ENCODE measurements around the gene C2orf76.

The C2orf76 gene

GRCh38 chr2:119337749-119338148 lies 28.9 kb downstream of the C2orf76 start:
- no peak for DNase-seq

DNA sequence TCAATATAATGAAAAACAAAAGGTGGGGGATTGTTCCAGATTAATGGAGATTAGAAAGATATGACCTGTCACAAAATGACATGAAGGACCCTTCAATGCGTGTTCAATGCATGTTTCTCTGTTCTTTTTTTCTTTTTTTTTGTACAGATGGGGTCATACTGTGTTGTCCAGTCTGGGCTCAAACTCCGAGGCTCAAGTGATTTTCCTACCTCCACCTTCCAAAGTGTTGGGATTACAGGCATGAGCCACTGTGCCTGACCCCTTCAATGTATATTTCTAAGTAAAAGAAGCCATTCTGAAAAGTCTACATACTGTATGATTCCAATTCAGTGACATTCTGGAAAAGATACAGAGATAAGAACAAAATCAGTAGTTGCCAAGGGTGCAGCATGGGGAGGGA lies 32.8 kb downstream of the C2orf76 start:
- DNase-seq = no peak

GRCh38 chr2:119333360-119333759 lies 33.3 kb downstream of the C2orf76 start:
- DNase-seq = no peak

DNA sequence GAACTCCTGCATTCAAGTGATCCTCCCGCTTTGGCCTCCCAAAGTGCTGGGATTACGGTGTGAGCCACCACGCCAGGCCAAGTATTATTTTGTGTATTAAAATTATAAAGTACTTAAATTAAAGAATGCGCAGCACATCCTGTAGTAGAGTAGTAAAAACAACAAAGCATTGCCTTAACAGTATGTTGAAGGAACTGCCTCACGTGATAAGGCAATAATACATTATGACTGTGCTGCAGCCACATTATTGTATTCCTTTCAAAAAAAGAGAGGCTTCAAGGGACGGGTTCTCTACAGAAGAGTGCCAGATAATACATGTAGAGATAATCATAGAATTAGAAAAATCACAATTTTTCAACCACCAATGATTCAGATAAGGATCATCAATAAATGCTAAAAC lies 33.7 kb downstream of the C2orf76 start:
- DNase-seq = no peak

- no peak for DNase-seq
Observed at GRCh38 chr2:119327431-119327830, 39.2 kb downstream of the C2orf76 start.

- DNase-seq = no peak
Observed at GRCh38 chr2:119326938-119327337, 39.7 kb downstream of the C2orf76 start.

GRCh38 chr2:119324685-119325270 lies 41.9 kb downstream of the C2orf76 start:
- no peak for DNase-seq

- DNase-seq = no peak
Observed at GRCh38 chr2:119323459-119323858, 43.2 kb downstream of the C2orf76 start.

DNA sequence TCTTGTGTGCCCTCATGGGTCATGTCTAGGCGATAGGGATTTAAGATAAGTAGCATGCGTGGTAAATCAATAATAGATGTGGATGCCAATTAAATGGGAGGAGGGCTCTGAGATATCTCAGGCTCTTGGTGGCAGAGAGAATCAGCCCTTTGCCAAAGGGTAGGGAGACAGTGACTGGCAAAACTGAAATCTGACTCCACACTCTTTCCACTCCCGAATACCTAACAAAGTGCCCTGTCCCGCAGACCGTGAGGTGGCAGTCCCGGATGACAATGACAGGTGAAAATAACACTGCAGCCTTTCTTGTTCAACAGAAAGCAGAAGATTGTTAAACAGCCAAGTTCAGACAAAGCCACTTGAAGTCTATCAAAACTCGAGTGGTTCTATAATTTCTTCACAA lies 47.0 kb downstream of the C2orf76 start:
- DNase-seq = no peak

- no peak for DNase-seq
Observed at GRCh38 chr2:119317554-119317953, 49.1 kb downstream of the C2orf76 start.

DNA sequence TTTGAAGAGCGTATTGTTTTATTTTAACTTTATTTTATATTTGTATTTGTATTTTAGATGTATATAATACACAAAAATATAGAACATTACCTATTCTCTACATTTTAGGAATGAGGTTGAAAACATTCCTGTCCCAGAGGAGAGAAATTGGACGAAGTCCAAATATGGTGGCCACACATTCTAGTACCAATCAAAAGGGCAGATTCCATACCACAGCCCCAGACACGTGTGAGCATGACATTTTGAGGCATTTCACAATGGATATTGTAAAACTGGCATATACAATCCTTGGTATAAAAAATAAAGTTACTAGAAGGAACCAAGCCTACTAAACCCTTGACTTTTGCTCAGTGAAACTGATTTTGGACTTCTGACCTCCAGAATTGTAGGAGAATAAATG lies 50.6 kb downstream of the C2orf76 start:
- DNase-seq = no peak

- DNase-seq = no peak
Observed at GRCh38 chr2:119315241-119315925, 51.3 kb downstream of the C2orf76 start.

DNA sequence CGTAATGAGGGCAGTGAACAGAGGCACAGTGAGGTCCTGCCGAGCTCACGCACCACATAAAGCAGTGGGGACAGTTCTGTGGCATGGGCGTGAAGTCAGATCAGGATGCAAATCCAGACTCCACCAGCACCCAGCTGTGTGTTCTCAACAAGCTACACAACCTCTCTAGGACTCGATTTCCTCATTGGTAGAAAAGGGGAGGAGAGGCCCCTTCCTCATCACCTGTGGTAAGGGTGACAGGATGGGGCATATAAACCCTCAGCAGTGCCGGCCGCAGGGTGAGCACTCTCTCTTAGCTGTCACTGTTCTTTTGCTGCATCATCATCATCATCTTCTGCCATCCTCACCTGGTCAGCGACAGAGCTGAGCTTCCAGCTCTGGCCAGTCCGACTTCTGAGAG lies 54.8 kb downstream of the C2orf76 start:
- DNase-seq = no peak

- DNase-seq = no peak
Observed at GRCh38 chr2:119311371-119311770, 55.3 kb downstream of the C2orf76 start.

DNA sequence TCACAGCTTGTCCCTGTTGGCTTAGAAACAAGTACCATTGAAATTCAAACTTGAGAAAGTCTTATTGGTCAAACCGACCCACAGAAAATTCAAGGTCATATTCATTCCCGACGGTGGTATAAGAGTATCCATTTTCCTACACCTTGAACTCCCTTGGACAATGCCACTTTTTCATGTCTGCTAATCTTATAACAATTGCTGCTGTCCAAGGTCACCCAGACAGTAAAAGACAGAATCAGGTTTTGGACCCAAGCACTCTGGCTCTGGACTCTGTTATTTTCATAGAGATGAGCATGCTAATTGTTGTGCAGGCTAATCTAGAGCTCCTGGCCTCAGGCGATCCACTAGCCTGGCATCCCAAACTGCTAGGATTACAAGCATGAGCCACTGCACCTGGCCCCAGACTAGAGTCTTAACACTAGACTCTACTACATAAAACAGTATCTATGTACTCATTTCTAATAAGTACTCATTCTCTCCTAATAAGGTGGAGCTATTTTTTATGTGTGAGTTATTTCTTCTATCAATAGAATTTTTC lies 57.8 kb downstream of the C2orf76 start:
- DNase-seq = no peak

GRCh38 chr2:119307419-119308140 lies 59.1 kb downstream of the C2orf76 start:
- DNase-seq = no peak

DNA sequence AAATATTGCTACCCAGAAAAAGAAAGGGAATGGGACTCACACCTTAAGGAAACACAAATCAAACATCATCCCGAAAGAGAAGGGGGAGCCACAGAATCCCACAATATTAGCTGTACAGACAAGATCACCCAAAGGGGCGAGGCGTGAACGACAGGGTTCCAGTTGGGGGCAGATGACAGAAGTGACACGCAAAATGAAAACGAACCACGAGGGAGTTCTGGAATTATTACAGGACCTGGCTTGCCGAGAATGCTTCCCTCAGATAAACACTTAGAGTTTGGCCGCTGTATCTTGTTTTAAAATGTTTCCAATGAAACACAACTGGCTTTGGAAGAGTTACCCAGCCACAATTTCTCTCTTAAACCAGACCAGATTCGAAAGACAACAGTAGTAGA lies 60.4 kb downstream of the C2orf76 start:
- DNase-seq = no peak

GRCh38 chr2:119305497-119306195 lies 61.0 kb downstream of the C2orf76 start:
- peak in 1 of 2 experiments; percentile 4 for DNase-seq

DNA sequence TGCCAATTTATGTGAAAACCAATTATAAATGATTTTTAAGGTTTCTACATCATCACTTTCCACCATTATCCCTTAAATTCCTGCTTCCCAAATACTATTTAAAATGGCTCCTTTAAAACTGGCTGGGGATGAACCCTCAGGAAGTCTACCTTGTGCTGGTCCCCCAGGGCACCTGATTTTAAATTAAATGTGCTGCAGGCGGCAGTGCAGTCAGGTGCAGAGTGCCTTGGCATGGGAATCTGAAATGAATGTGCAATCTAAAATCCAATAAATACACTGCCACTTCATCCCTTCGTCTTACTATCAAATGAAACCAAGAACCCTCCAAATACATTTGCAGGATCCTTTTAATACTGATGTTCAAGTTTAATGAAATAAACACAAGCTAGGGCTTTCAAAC lies 61.8 kb downstream of the C2orf76 start:
- DNase-seq = no peak

DNA sequence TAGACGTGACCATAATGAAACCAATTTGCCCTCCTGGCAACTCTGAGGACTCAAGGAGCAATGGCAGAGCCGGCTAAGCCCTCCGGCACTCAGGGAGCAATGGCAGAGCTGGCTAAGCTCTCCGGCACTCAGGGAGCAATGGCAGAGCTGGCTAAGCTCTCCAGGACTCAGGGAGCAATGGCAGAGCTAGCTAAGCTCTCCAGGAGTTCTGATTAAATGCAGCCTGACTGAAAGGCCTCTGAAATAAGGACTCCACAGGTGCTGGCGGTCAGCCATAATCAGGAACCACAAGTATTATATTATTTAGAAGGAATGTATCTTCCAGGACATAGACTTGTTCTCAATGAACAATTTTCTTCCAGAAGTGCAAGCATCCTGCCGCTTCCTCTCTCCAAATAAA lies 65.2 kb downstream of the C2orf76 start:
- DNase-seq = peak in 1 of 2 experiments; percentile 14

DNA sequence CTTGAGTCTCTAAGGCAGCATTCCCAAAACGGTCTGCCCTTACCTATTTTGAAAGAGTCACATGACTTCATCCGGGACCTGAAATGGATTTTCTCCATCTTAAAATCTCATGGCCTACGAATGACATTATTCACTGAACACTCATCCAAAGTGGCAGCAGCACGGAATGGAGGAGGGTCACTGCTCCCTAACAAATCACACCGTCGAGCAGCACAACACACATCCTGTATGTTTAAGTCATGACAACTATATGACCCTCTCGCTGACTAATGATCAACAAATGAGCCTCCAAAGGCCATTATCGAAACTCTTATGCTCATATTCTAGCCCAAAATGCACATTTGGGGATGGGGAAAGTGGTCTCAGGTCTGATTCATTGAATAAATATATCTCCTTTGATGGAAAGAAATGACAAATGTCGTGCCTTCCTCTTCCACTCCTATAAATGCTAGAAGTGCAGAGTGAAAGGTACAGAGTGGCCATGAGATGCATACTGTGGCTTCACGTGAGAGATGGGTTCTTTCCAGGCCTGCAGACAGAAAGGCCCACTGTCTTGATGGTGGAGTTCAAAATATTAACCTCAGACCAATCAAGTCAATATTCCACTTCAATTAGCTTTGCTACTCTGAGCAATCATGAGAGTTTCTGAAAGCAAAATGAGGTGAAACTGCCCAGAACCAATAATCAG lies 70.8 kb downstream of the C2orf76 start:
- no peak for DNase-seq

GRCh38 chr2:119294671-119295070 lies 72.0 kb downstream of the C2orf76 start:
- DNase-seq = no peak

- DNase-seq = no peak
Observed at GRCh38 chr2:119293900-119294299, 72.7 kb downstream of the C2orf76 start.

All from NCI-H446 (cell line).